Activated T-cell treated with anti-CD3 and anti-CD28 coated beads, Interleukin-2, amount 50 U/mL, for 4 hours (primary cell): Measurements from ENCODE around the gene SLCO2A1. TPM values are rescaled to one million over a fixed set of nuclear protein-coding genes. Genes with fewer than 3 reads are reported as not detected.

Experiments used
- ATAC-seq, 2 donors: fragments of 200-7000 bp; cut with Tn5 transposase; one replicate each; pipeline ENCODE4 v1.10.0; 2021
- DNase-seq: peaks from one replicate; pipeline ENCODE4 v3.0.0-alpha.2; 2020
- H3K27me3 Mint-ChIP-seq: one replicate; pipeline ENCODE4 v1.8.0; 2021; ENCODE audit warnings: low read depth, mixed read lengths
- H3K36me3 Mint-ChIP-seq: one replicate; pipeline ENCODE4 v1.8.0; 2022; ENCODE audit warnings: mixed read lengths; ENCODE audit not compliant: insufficient read depth
- H3K4me1 Mint-ChIP-seq: one replicate; pipeline ENCODE4 v1.8.0; 2021; ENCODE audit warnings: low read depth, mixed read lengths
- H3K4me3 Mint-ChIP-seq: one replicate; pipeline ENCODE4 v1.8.0; 2021; ENCODE audit warnings: mild to moderate bottlenecking, moderate library complexity, mixed read lengths
- H3K9me3 Mint-ChIP-seq: one replicate; pipeline ENCODE4 v1.8.0; 2021; ENCODE audit warnings: mixed read lengths
- total RNA-seq, 3 donors: library from RNA; stranded (reverse); gene quantifications; one replicate each; pipeline ENCODE4 v1.2.1, GENCODE V29; 2021

The SLCO2A1 gene
- total RNA-seq, 3 donors from 2014 or later, result 0.08 to 0.15 TPM; not detected in 1

- peaks cover 4% of the 10 kb centered on the region for H3K4me1 Mint-ChIP-seq
- no peak overlapping the region for H3K4me3 Mint-ChIP-seq
- ATAC-seq (no peak), DNase-seq (no peak)
- peaks cover 40% of the 10 kb centered on the region for H3K27me3 Mint-ChIP-seq
- no peaks in the 10 kb centered on the region for H3K36me3 Mint-ChIP-seq
- no peaks in the 10 kb centered on the region for H3K9me3 Mint-ChIP-seq
These were observed 137.0 kb downstream of the SLCO2A1 start for GRCh38 chr3:133892541-133893231.

- H3K27me3 Mint-ChIP-seq, result peaks cover 33% of the 10 kb centered on the region
- DNase-seq (no peak), ATAC-seq (no peak)
- H3K4me1 Mint-ChIP-seq, result peaks cover 2% of the 10 kb centered on the region
- H3K4me3 Mint-ChIP-seq, result no peak overlapping the region
- no peaks in the 10 kb centered on the region for H3K36me3 Mint-ChIP-seq
- no peaks in the 10 kb centered on the region for H3K9me3 Mint-ChIP-seq
These were observed 137.9 kb downstream of the SLCO2A1 start for GRCh38 chr3:133891662-133892378.

- H3K4me3 Mint-ChIP-seq, result no peak overlapping the region
- H3K4me1 Mint-ChIP-seq, result peaks cover 1% of the 10 kb centered on the region
- no peaks in the 10 kb centered on the region for H3K9me3 Mint-ChIP-seq
- H3K36me3 Mint-ChIP-seq, result no peaks in the 10 kb centered on the region
- H3K27me3 Mint-ChIP-seq, result peaks cover 27% of the 10 kb centered on the region
- DNase-seq (no peak), ATAC-seq (no peak)
These were observed 138.6 kb downstream of the SLCO2A1 start for GRCh38 chr3:133890972-133891644.

GRCh38 chr3:133890037-133890436 is 139.7 kb downstream of the SLCO2A1 start:
- no peak for ATAC-seq
- no peaks in the 10 kb centered on the region for H3K4me1 Mint-ChIP-seq
- H3K36me3 Mint-ChIP-seq, result no peaks in the 10 kb centered on the region
- H3K4me3 Mint-ChIP-seq, result no peak overlapping the region
- no peak for DNase-seq
- H3K27me3 Mint-ChIP-seq, result peaks cover 28% of the 10 kb centered on the region
- H3K9me3 Mint-ChIP-seq, result no peaks in the 10 kb centered on the region

- Mint-ChIP-seq H3K4me1 (no peaks in the 10 kb centered on the region), H3K4me3 (no peak overlapping the region), H3K27me3 (peaks cover 22% of the 10 kb centered on the region), H3K9me3 (no peaks in the 10 kb centered on the region), H3K36me3 (no peaks in the 10 kb centered on the region)
- ATAC-seq (no peak), DNase-seq (no peak)
These were observed 140.9 kb downstream of the SLCO2A1 start for GRCh38 chr3:133888726-133889340.

GRCh38 chr3:133887803-133888703 is 141.7 kb downstream of the SLCO2A1 start:
- Mint-ChIP-seq H3K4me3 (no peak overlapping the region), H3K9me3 (no peaks in the 10 kb centered on the region), H3K36me3 (no peaks in the 10 kb centered on the region), H3K4me1 (no peaks in the 10 kb centered on the region), H3K27me3 (peaks cover 17% of the 10 kb centered on the region)
- DNase-seq, result no peak
- ATAC-seq, result no peak

GRCh38 chr3:133887074-133887802 is 142.5 kb downstream of the SLCO2A1 start:
- H3K4me1 Mint-ChIP-seq, result peaks cover 6% of the 10 kb centered on the region
- DNase-seq, result no peak
- H3K4me3 Mint-ChIP-seq, result no peak overlapping the region
- H3K36me3 Mint-ChIP-seq, result no peaks in the 10 kb centered on the region
- no peaks in the 10 kb centered on the region for H3K9me3 Mint-ChIP-seq
- H3K27me3 Mint-ChIP-seq, result peaks cover 14% of the 10 kb centered on the region
- ATAC-seq, result no peak

DNA sequence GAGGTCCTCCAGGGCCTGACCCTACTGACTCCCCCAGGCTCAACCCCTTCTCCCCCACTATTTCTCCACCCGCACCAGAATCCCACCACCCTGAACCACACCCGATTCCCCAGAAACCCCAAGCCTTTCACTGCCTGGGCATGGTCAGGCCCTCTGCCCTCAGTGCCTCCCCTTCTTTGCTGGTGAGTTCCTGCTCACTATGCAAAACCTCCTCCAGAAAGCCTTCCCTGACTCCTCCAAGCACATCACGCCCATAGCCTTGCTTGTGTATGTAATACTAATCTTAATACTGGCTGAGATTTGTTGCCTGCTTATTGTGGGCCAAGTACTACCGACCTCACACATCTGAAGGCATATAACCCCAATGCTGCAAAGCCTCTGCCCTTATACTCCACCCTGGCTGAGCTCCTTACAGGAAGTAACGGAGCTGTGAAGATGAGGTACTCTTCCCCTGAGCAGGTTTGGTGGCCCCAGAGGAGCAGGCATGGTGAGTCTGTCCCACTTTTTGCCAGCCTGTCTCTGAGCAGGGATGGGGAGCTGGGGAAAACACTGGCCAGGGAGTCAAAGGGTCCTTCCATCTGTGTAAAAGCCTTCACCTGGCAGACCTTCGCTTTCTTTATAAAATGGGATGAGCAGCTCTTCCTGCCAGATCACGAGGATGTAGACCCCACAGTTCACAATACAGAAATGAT is 143.5 kb downstream of the SLCO2A1 start:
- Mint-ChIP-seq H3K4me3 (no peak overlapping the region), H3K4me1 (peaks cover 13% of the 10 kb centered on the region), H3K36me3 (no peaks in the 10 kb centered on the region), H3K27me3 (peaks cover 10% of the 10 kb centered on the region), H3K9me3 (no peaks in the 10 kb centered on the region)
- ATAC-seq (no peak), DNase-seq (no peak)

- Mint-ChIP-seq H3K4me1 (peaks cover 16% of the 10 kb centered on the region), H3K4me3 (no peak overlapping the region), H3K36me3 (no peaks in the 10 kb centered on the region), H3K27me3 (peaks cover 8% of the 10 kb centered on the region), H3K9me3 (no peaks in the 10 kb centered on the region)
- ATAC-seq (no peak), DNase-seq (no peak)
These were observed 144.6 kb downstream of the SLCO2A1 start for GRCh38 chr3:133884887-133885711.

GRCh38 chr3:133884054-133884886 is 145.5 kb downstream of the SLCO2A1 start:
- ATAC-seq, result no peak
- H3K9me3 Mint-ChIP-seq, result no peaks in the 10 kb centered on the region
- H3K4me1 Mint-ChIP-seq, result peaks cover 16% of the 10 kb centered on the region
- no peak overlapping the region for H3K4me3 Mint-ChIP-seq
- no peaks in the 10 kb centered on the region for H3K36me3 Mint-ChIP-seq
- DNase-seq, result no peak
- H3K27me3 Mint-ChIP-seq, result peaks cover 8% of the 10 kb centered on the region

- no peak for DNase-seq
- H3K9me3 Mint-ChIP-seq, result peaks cover 4% of the 10 kb centered on the region
- ATAC-seq, result no peak
- peaks cover 16% of the 10 kb centered on the region for H3K4me1 Mint-ChIP-seq
- H3K4me3 Mint-ChIP-seq, result no peak overlapping the region
- peaks cover 8% of the 10 kb centered on the region for H3K27me3 Mint-ChIP-seq
- H3K36me3 Mint-ChIP-seq, result no peaks in the 10 kb centered on the region
These were observed 146.1 kb downstream of the SLCO2A1 start for GRCh38 chr3:133883641-133884040.
